Endothelial cell (in vitro differentiated cells): ENCODE data around the gene RGL3. TPM values are rescaled to one million over a fixed set of nuclear protein-coding genes. Genes with fewer than 3 reads are reported as not detected.

ENCODE experiments used
- DNase-seq: peaks from one replicate; pipeline ENCODE4 v3.0.0; 2021; ENCODE audit warnings: low spot score
- H3K27ac Mint-ChIP-seq: one replicate; pipeline ENCODE4 v1.8.0; 2021; ENCODE audit warnings: mixed read lengths, inconsistent platforms; ENCODE audit not compliant: unreplicated experiment
- H3K27me3 Mint-ChIP-seq: one replicate; pipeline ENCODE4 v1.8.0; 2021; ENCODE audit warnings: mild to moderate bottlenecking, moderate library complexity, mixed read lengths, inconsistent platforms; ENCODE audit not compliant: unreplicated experiment
- H3K36me3 Mint-ChIP-seq: one replicate; pipeline ENCODE4 v1.8.0; 2021; ENCODE audit warnings: mild to moderate bottlenecking, low read depth, mixed read lengths, inconsistent platforms; ENCODE audit not compliant: unreplicated experiment
- H3K4me1 Mint-ChIP-seq: one replicate; pipeline ENCODE4 v1.8.0; 2021; ENCODE audit warnings: mild to moderate bottlenecking, mixed read lengths, inconsistent platforms; ENCODE audit not compliant: unreplicated experiment
- H3K4me3 Mint-ChIP-seq: one replicate; pipeline ENCODE4 v1.8.0; 2021; ENCODE audit warnings: mild to moderate bottlenecking, mixed read lengths, inconsistent platforms; ENCODE audit not compliant: unreplicated experiment
- H3K9me3 Mint-ChIP-seq: one replicate; pipeline ENCODE4 v1.8.0; 2021; ENCODE audit warnings: mixed read lengths, inconsistent platforms; ENCODE audit not compliant: unreplicated experiment
- CTCF ChIP-seq: fragments of 200-600 bp; sonication (generic); IDR thresholded peaks from one replicate; pipeline ENCODE4 v1.5.0; 2021; ENCODE audit warnings: antibody characterized with exemption; ENCODE audit not compliant: unreplicated experiment
- total RNA-seq: library from RNA; stranded (reverse); fragmentation: NEBNext Ultra II Directional; extraction: Animal tissue kit (Norgen Biotek cat#: 25700); gene quantifications from one replicate; pipeline ENCODE4 v1.2.1, GENCODE V29; 2021; ENCODE audit not compliant: unreplicated experiment

Gene RGL3
- total RNA-seq, 1 donor from 2014 or later, result 0.69 TPM

- no peak overlapping the region for H3K27ac Mint-ChIP-seq
- no peak for TF ChIP-seq CTCF
Observed at GRCh38 chr19:11399667-11400066, 19.4 kb downstream of the RGL3 start.

DNA sequence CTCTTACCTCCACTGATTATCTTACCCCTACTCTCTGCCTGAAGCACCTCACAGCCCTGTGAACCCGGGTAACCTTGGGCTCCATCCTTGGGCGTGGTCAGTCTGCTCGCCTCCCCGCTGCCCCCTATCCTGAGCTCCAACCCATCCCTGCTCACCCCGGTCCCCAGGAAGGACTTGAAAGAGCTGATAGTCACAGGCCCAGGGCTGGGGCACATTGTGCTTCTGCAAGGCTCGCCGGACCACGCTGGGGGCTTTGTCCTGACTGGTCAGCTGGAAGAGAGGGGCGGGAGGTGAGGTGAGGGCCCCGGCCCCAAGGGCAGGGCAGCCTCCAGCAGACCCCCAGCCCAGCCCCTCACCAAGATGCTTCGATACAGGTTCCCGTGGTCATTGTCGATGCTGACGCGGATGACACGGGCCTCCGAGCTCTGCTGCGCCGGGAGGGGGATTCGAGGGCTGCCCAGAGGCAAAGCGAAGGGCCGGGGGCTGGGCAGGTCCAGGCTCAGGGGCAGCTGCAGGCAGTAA lies 22.0 kb downstream of the RGL3 start:
- Mint-ChIP-seq H3K27ac (no peak overlapping the region), H3K36me3 (peaks cover 3% of the 10 kb centered on the region), H3K4me3 (no peak overlapping the region), H3K27me3 (peaks cover 2% of the 10 kb centered on the region), H3K4me1 (peaks cover 4% of the 10 kb centered on the region), H3K9me3 (no peaks in the 10 kb centered on the region)
- TF ChIP-seq CTCF, result no peak
- no peak for DNase-seq

More at GRCh38 chr19:11399667-11400066, 19.4 kb downstream of the RGL3 start:
- no peaks in the 10 kb centered on the region for H3K9me3 Mint-ChIP-seq
- DNase-seq, result no peak
- H3K4me3 Mint-ChIP-seq, result no peak overlapping the region
- H3K4me1 Mint-ChIP-seq, result peaks cover 4% of the 10 kb centered on the region
- H3K27me3 Mint-ChIP-seq, result peaks cover 2% of the 10 kb centered on the region
- peaks cover 3% of the 10 kb centered on the region for H3K36me3 Mint-ChIP-seq

GRCh38 chr19:11390933-11391680 lies 28.0 kb downstream of the RGL3 start:
- Mint-ChIP-seq H3K4me1 (peaks cover 4% of the 10 kb centered on the region), H3K27ac (no peak overlapping the region), H3K27me3 (peaks cover 3% of the 10 kb centered on the region), H3K9me3 (no peaks in the 10 kb centered on the region), H3K36me3 (peaks cover 3% of the 10 kb centered on the region), H3K4me3 (no peak overlapping the region)
- no peak for DNase-seq
- TF ChIP-seq CTCF, result no peak

GRCh38 chr19:11390359-11390758 lies 28.8 kb downstream of the RGL3 start:
- H3K27me3 Mint-ChIP-seq, result peaks cover 1% of the 10 kb centered on the region
- peaks cover 3% of the 10 kb centered on the region for H3K36me3 Mint-ChIP-seq
- DNase-seq, result no peak
- no peak overlapping the region for H3K4me3 Mint-ChIP-seq
- H3K9me3 Mint-ChIP-seq, result no peaks in the 10 kb centered on the region
- no peak overlapping the region for H3K27ac Mint-ChIP-seq
- H3K4me1 Mint-ChIP-seq, result peaks cover 4% of the 10 kb centered on the region
- TF ChIP-seq CTCF, result no peak
